HepG2 (cell line): Measurements from ENCODE around the gene SLC16A9. TPM values are rescaled to one million over a fixed set of nuclear protein-coding genes. Genes with fewer than 3 reads are reported as not detected.

ENCODE experiments used
- ATAC-seq: fragments of 200-7000 bp; cut with Tn5 transposase; 3 replicates; pipeline ENCODE4 v1.9.1; 2020; ENCODE audit warnings: mild to moderate bottlenecking, moderate library complexity
- BruUV-seq: library from RNA; stranded (reverse); fragments of 400-500 nt; replicated peaks from 2 replicates; lab custom pipeline; 2021; lab: Mats Ljungman, UMichigan
- CTCF ChIA-PET: fragments of 300-600 bp; formaldehyde crosslinking; extraction: SDS; loops from one replicate; lab custom pipeline; 2021; ENCODE audit warnings: low total read pairs, inconsistent platforms, low intra/inter-chr PET ratio; lab: Yijun Ruan, JAX
- POLR2A ChIA-PET: fragments of 350-600 bp; sonication (Branson Sonifier 250); formaldehyde crosslinking; loops from one replicate; lab custom pipeline; 2020; ENCODE audit warnings: antibody characterized with exemption, inconsistent platforms; lab: Yijun Ruan, JAX
- DNase-seq: peaks from one replicate; pipeline ENCODE4 v3.0.0-alpha.2; 2015; ENCODE audit warnings: low spot score
- FAIRE-seq: peaks from 3 replicates; lab custom pipeline; 2011; peaks lifted over from hg19 to GRCh38; lab: Jason Lieb, UNC
- H2AFZ ChIP-seq: one replicate; pipeline ENCODE4 v1.6.1; 2011; ENCODE audit warnings: low read length, inconsistent platforms
- H3K27ac ChIP-seq: fragments of 300-600 bp; 3 replicates; pipeline ENCODE4 v1.8.0; 2011; ENCODE audit warnings: mixed run types, mild to moderate bottlenecking, mixed read lengths, low read length, inconsistent platforms; ENCODE audit not compliant: insufficient read depth; ENCODE audit errors: extremely low read length
- H3K27me3 ChIP-seq, 2 experiments: fragments of 200-600 bp in 1 of 2; 2 replicates in 1 of 2; 3 replicates in 1 of 2; pipeline versions ENCODE4 v1.6.0 to v1.8.0; 2011; ENCODE audit warnings: low read length in 2 of 2, mild to moderate bottlenecking in 2 of 2, moderate library complexity in 2 of 2, inconsistent platforms in 1 of 2; ENCODE audit not compliant: insufficient read depth in 2 of 2, control insufficient read depth in 1 of 2
- H3K36me3 ChIP-seq, 2 experiments: fragments of 200-600 bp in 1 of 2; replicated peaks in 1 of 2; 2 replicates in 1 of 2; 3 replicates in 1 of 2; pipeline versions ENCODE4 v1.5.1 to v1.8.0; 2011; ENCODE audit warnings: low read length in 2 of 2, inconsistent platforms in 1 of 2; ENCODE audit not compliant: insufficient read depth in 2 of 2, control insufficient read depth in 1 of 2
- H3K4me1 ChIP-seq: 2 replicates; pipeline ENCODE4 v1.5.1; 2012; ENCODE audit warnings: low read length, inconsistent platforms; ENCODE audit not compliant: insufficient read depth
- H3K4me2 ChIP-seq: 2 replicates; pipeline ENCODE4 v1.6.0; 2011; ENCODE audit warnings: low read depth, low read length, inconsistent platforms
- H3K4me3 ChIP-seq, 3 experiments: fragments of 200-600 bp in 1 of 3; sonication (generic), shearing (Covaris generic) in 1 of 3; replicated peaks in 1 of 3; 2 replicates each; pipeline ENCODE4 v1.5.1; 2011 to 2016; ENCODE audit warnings: low read length in 3 of 3, inconsistent platforms in 2 of 3, low read depth in 2 of 3, mild to moderate bottlenecking in 2 of 3, control low read depth in 1 of 3, mixed read lengths in 1 of 3; ENCODE audit not compliant: insufficient read depth in 1 of 3
- H3K79me2 ChIP-seq: one replicate; pipeline ENCODE4 v1.6.1; 2011; ENCODE audit warnings: low read length, inconsistent platforms; ENCODE audit not compliant: insufficient read depth
- H3K9ac ChIP-seq: 2 replicates; pipeline ENCODE4 v1.6.0; 2011; ENCODE audit warnings: mild to moderate bottlenecking, low read depth, low read length, inconsistent platforms; ENCODE audit not compliant: insufficient read depth
- H3K9me3 ChIP-seq: 2 replicates; pipeline ENCODE4 v1.5.1; 2012; ENCODE audit warnings: mild to moderate bottlenecking, low read length
- H4K20me1 ChIP-seq: 2 replicates; pipeline ENCODE4 v1.6.0; 2011; ENCODE audit warnings: inconsistent platforms, mild to moderate bottlenecking, low read length, moderate library complexity; ENCODE audit not compliant: insufficient read depth
- CEBPB ChIP-seq: IDR thresholded peaks from 2 replicates; pipeline ENCODE4 v1.6.1; 2011; ENCODE audit warnings: low read depth, low read length, improper control_type of control experiment, borderline replicate concordance
- DDIT3 ChIP-seq: sonication (generic); formaldehyde crosslinking; IDR thresholded peaks from 2 replicates; pipeline ENCODE4 v1.4.0; 2020; ENCODE audit warnings: mild to moderate bottlenecking, missing genetic modification reagents
- HNF4G ChIP-seq, 2 experiments: sonication (generic) in 1 of 2; formaldehyde crosslinking in 1 of 2; IDR thresholded peaks; 2 replicates each; pipeline versions ENCODE4 v1.4.0 to v1.6.1; 2011 to 2020; ENCODE audit warnings: borderline replicate concordance in 2 of 2, low read depth in 2 of 2, mild to moderate bottlenecking in 2 of 2, low read length in 1 of 2, missing genetic modification reagents in 1 of 2, moderate library complexity in 1 of 2
- IRF1 ChIP-seq: sonication (generic); formaldehyde crosslinking; IDR thresholded peaks from 2 replicates; pipeline ENCODE4 v1.4.0; 2020; ENCODE audit warnings: low read depth, mild to moderate bottlenecking, missing genetic modification reagents
- KAT8 ChIP-seq: IDR thresholded peaks from 2 replicates; pipeline ENCODE4 v1.6.1; 2016; ENCODE audit warnings: missing genetic modification reagents, missing compliant biosample characterization
- RELA ChIP-seq: sonication (generic); formaldehyde crosslinking; IDR thresholded peaks from 2 replicates; pipeline ENCODE4 v1.4.0; 2020; ENCODE audit warnings: missing genetic modification reagents
- RFX3 ChIP-seq: IDR thresholded peaks from 2 replicates; pipeline ENCODE4 v1.6.1; 2016; ENCODE audit warnings: missing biosample characterization, missing genetic modification reagents
- SMARCE1 ChIP-seq: fragments of 450-650 bp; IDR thresholded peaks from 2 replicates; pipeline ENCODE4 v1.6.1; 2017; ENCODE audit warnings: borderline replicate concordance
- ZFP91 ChIP-seq: sonication (generic); formaldehyde crosslinking; IDR thresholded peaks from 2 replicates; pipeline ENCODE4 v1.9.0; 2022; ENCODE audit warnings: missing genetic modification reagents, mild to moderate bottlenecking, borderline replicate concordance
- ZNF17 ChIP-seq: sonication (generic); formaldehyde crosslinking; IDR thresholded peaks from 2 replicates; pipeline ENCODE4 v1.5.0; 2020; ENCODE audit warnings: mild to moderate bottlenecking, missing genetic modification reagents
- ZNF577 ChIP-seq: sonication (generic); formaldehyde crosslinking; IDR thresholded peaks from 2 replicates; pipeline ENCODE4 v1.4.0; 2020; ENCODE audit warnings: mild to moderate bottlenecking, low read depth, missing genetic modification reagents, borderline replicate concordance
- ZNF724P ChIP-seq: sonication (generic); formaldehyde crosslinking; IDR thresholded peaks from 2 replicates; pipeline ENCODE4 v1.8.0; 2022; ENCODE audit warnings: missing genetic modification reagents, borderline replicate concordance
- ZNF740 ChIP-seq: sonication (generic); formaldehyde crosslinking; IDR thresholded peaks from 2 replicates; pipeline ENCODE4 v1.4.0; 2020; ENCODE audit warnings: missing genetic modification reagents
- WGBS: methylation state at CpG from one replicate; pipeline ENCODE4 v1.1.6; 2017; ENCODE audit warnings: low lambda C conversion rate; 5-methylcytosine and 5-hydroxymethylcytosine counted together
- in situ Hi-C: cut with HindIII; loops from 2 replicates; pipeline ENCODE4 v1.10.0; 2017; ENCODE audit warnings: low pct_unique_long_range_greater_than_20kb; ENCODE audit not compliant: extremely low pct_ligation_motif_present
- intact Hi-C: fragments of 100-400 bp; cut with micrococcal nuclease; formaldehyde crosslinking; loops from one replicate; pipeline ENCODE4 v1.10.0; 2022; ENCODE audit not compliant: unreplicated experiment
- polyA plus RNA-seq, 8 experiments: library from polyadenylated mRNA; depleted of rRNA in 3 of 8; stranded (reverse) in 7 of 8; unstranded in 1 of 8; fragments of >200 nt; fragmentation: Illumina TruSeq in 4 of 8; extraction: Trizol in 4 of 8; gene quantifications; 2 replicates each; pipeline versions ENCODE4 v1.2.1 to v1.2.3, GENCODE V29; 2011 to 2016; ENCODE audit warnings: low read depth in 4 of 8, missing spikeins in 1 of 8, mixed read lengths in 1 of 8; ENCODE audit not compliant: insufficient read depth in 1 of 8
- total RNA-seq, 5 experiments: library from RNA; depleted of rRNA; stranded (reverse); fragments of >200 nt; fragmentation: Illumina TruSeq; extraction: Trizol; gene quantifications; 2 replicates each; pipeline ENCODE4 v1.2.3, GENCODE V29; 2016; ENCODE audit warnings: low read depth in 1 of 5

SLC16A9 gene
- total and polyA plus RNA-seq, 2 of the 13 experiments (the other 11 are each of a cell fraction or from before 2014, with no cell fraction given): 0.01 to 0.09 TPM

GRCh38 chr10:59651902-59652301 is 57.7 kb downstream of the SLC16A9 start:
- POLR2A ChIA-PET: no interaction called here

More at GRCh38 chr10:59651902-59652301, 57.7 kb downstream of the SLC16A9 start:
- no peaks in the 10 kb centered on the region for H3K79me2 ChIP-seq
- H3K4me1 ChIP-seq: no peaks in the 10 kb centered on the region
- no peaks in the 10 kb centered on the region for H3K9me3 ChIP-seq
- no peak overlapping the region for H3K27ac ChIP-seq
- H3K9ac ChIP-seq: no peak overlapping the region
- no peaks in the 10 kb centered on the region for H3K27me3 ChIP-seq
- CTCF ChIA-PET: no interaction called here
- no peak overlapping the region for H3K4me3 ChIP-seq
- no peak for FAIRE-seq
- in situ Hi-C loops: no loop called here
- no TSS peak for BruUV-seq
- H3K36me3 ChIP-seq: no peaks in the 10 kb centered on the region
- WGBS: 20% methylated on average over 3 of the region's 3 CpGs
- no peak for DNase-seq
- H2AFZ ChIP-seq: no peak overlapping the region
- TF ChIP-seq DDIT3 (CRISPR knock-in tag) (no peak), ZNF740 (CRISPR knock-in tag) (no peak), HNF4G (IDR thresholded peaks at IDR 0.05; ENCODE audit: borderline replicate concordance, low read depth, low read length) (no peak), HNF4G (CRISPR knock-in tag; IDR thresholded peaks at IDR 0.05; ENCODE audit: borderline replicate concordance, low read depth) (no peak), SMARCE1 (no peak), KAT8 (CRISPR knock-in tag) (no peak), IRF1 (CRISPR knock-in tag) (no peak), RFX3 (CRISPR knock-in tag) (no peak), ZNF17 (CRISPR knock-in tag) (no peak), ZNF724P (CRISPR knock-in tag) (no peak), CEBPB (no peak), RELA (CRISPR knock-in tag) (no peak), ZNF577 (no peak), ZFP91 (CRISPR knock-in tag) (no peak)
- TF ChIP-seq, all 625 proteins: peak for 0
- Histone ChIP-seq H3K4me2 (no peak overlapping the region), H4K20me1 (no peaks in the 10 kb centered on the region)
- ATAC-seq: no peak
- intact Hi-C loops: no loop called here
